Sciatic nerve (tissue), 2 donors: ENCODE measurements around the gene CXXC4. TPM values are rescaled to one million over a fixed set of nuclear protein-coding genes. Genes with fewer than 3 reads are reported as not detected.

ENCODE experiments used
- ATAC-seq: fragments of 200-7000 bp; cut with Tn5 transposase; one replicate; pipeline ENCODE4 v1.9.1; 2020; ENCODE audit warnings: mild to moderate bottlenecking, moderate library complexity
- DNase-seq: peaks from one replicate; pipeline ENCODE4 v3.0.0-alpha.2; 2020; ENCODE audit warnings: low spot score
- intact Hi-C: fragments of 100-400 bp; cut with DNase I; formaldehyde crosslinking; loops from one replicate; pipeline ENCODE4 v1.14.2; 2022
- total RNA-seq: library from RNA; stranded (reverse); fragmentation: NEBNext Ultra II Directional; extraction: Animal tissue kit (Norgen Biotek cat#: 25700); gene quantifications from one replicate; pipeline ENCODE4 v1.2.1, GENCODE V29; 2021
- donor health status: DM: no; HTN: no; CAD: no.
- donor health status: DM: no; HTN: no; CAD: no.

CXXC4 gene
- total RNA-seq, result 3.1 TPM

GRCh38 chr4:104494822-104495559, at the start of gene CXXC4:
TSS of gene CXXC4 (minus strand) at chr4:104494894. CDS start at chr4:104491802, 3,092 bp downstream.
- intact Hi-C loops, result no loop called here
- peak; percentile 79 for DNase-seq
- ATAC-seq, result peak; percentile 88

- ATAC-seq (no peak), DNase-seq (no peak)
- intact Hi-C loops, result no loop called here
Observed at GRCh38 chr4:104533156-104533555, 38.5 kb upstream of the CXXC4 start.

- ATAC-seq, result no peak
- DNase-seq, result no peak
- intact Hi-C loops, result no loop called here
Observed at GRCh38 chr4:104532677-104533076, 38.0 kb upstream of the CXXC4 start.

GRCh38 chr4:104531390-104531789, 36.7 kb upstream of the CXXC4 start:
- no peak for DNase-seq
- intact Hi-C loops, result no loop called here
- no peak for ATAC-seq

GRCh38 chr4:104530426-104530825, 35.7 kb upstream of the CXXC4 start:
- intact Hi-C loops, result no loop called here
- ATAC-seq (no peak), DNase-seq (no peak)

GRCh38 chr4:104524591-104524990, 29.9 kb upstream of the CXXC4 start:
- no peak for DNase-seq
- intact Hi-C loops, result no loop called here

GRCh38 chr4:104524026-104524425, 29.3 kb upstream of the CXXC4 start:
- ATAC-seq (no peak), DNase-seq (no peak)
- intact Hi-C loops, result no loop called here

More at GRCh38 chr4:104524591-104524990, 29.9 kb upstream of the CXXC4 start:
- ATAC-seq, result no peak

- intact Hi-C loops, result no loop called here
- ATAC-seq, result no peak
Observed at GRCh38 chr4:104519588-104519987, 24.9 kb upstream of the CXXC4 start.

GRCh38 chr4:104516884-104517283, 22.2 kb upstream of the CXXC4 start:
- intact Hi-C loops, result no loop called here
- DNase-seq (no peak), ATAC-seq (no peak)

More at GRCh38 chr4:104519588-104519987, 24.9 kb upstream of the CXXC4 start:
- DNase-seq, result no peak

- ATAC-seq (no peak), DNase-seq (no peak)
- intact Hi-C loops, result no loop called here
Observed at GRCh38 chr4:104508224-104508623, 13.5 kb upstream of the CXXC4 start.

GRCh38 chr4:104507112-104507511, 12.4 kb upstream of the CXXC4 start:
- intact Hi-C loops, result no loop called here
- DNase-seq (no peak), ATAC-seq (no peak)

- DNase-seq (no peak), ATAC-seq (no peak)
- intact Hi-C loops, result no loop called here
Observed at GRCh38 chr4:104504536-104504935, 9.8 kb upstream of the CXXC4 start.

- ATAC-seq (no peak), DNase-seq (no peak)
- intact Hi-C loops, result no loop called here
Observed at GRCh38 chr4:104502471-104502870, 7.8 kb upstream of the CXXC4 start.

GRCh38 chr4:104501290-104501689, 6.6 kb upstream of the CXXC4 start:
- ATAC-seq, result no peak
- no peak for DNase-seq
- intact Hi-C loops, result no loop called here

GRCh38 chr4:104500442-104500841, 5.7 kb upstream of the CXXC4 start:
- DNase-seq, result no peak
- no peak for ATAC-seq
- intact Hi-C loops, result no loop called here

- DNase-seq (no peak), ATAC-seq (no peak)
- intact Hi-C loops, result no loop called here
Observed at GRCh38 chr4:104494185-104494584, 509 bp downstream of the CXXC4 start.

- DNase-seq, result no peak
- no peak for ATAC-seq
- intact Hi-C loops, result no loop called here
Observed at GRCh38 chr4:104493081-104493831, 1.4 kb downstream of the CXXC4 start.

- intact Hi-C loops, result no loop called here
- ATAC-seq, result no peak
- no peak for DNase-seq
Observed at GRCh38 chr4:104492183-104492771, 2.4 kb downstream of the CXXC4 start.

- intact Hi-C loops, result no loop called here
- DNase-seq (peak; percentile 67), ATAC-seq (peak; percentile 16)
Observed at GRCh38 chr4:104491481-104492182, 3.1 kb downstream of the CXXC4 start.
